DMS 273 treated with DMSO at 0.1 percent for 48 hours (cell line): ENCODE data around the gene CES3.
A peak's percentile ranks its signal among the peaks of the same experiment; 100 is the strongest.

Experiments
- DNase-seq: peaks from one replicate; lab custom pipeline; 2025; lab: John Stamatoyannopoulos, UW

Gene CES3

DNA sequence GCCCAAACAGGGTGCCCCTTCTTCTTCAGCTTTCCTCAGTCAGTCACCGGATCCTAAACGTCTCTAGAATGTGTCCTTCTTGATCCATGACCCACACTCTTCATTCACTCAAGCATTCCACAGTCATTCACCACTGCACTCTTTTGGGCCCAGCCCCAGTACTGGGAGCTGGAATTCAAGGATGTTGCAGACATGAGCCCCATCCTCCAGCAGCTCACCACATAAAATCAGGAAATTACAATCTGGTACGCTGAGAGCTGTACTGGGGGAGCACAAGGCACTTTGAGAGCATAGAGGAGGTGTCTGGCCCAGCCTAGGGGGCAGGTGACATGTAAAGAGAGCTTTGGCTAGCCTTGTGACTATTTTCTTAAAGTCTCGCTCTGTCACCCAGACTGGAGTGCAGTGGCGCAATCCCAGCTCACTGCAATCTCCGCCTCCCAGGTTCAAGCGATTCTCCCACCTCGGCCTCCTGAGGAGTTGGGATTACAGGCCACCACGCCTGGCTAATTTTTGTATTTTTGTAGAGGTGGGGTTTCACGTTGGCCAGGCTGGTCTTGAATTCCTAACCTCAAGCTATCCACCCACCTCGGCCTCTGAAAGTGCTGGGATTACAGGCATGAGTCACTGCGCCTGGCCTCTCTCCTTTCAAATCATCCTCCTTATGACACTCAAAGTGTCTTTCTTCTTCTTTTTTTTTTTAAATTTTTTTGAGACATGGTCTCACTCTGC lies 46.0 kb downstream of the CES3 start:
- no peak for DNase-seq

DNA sequence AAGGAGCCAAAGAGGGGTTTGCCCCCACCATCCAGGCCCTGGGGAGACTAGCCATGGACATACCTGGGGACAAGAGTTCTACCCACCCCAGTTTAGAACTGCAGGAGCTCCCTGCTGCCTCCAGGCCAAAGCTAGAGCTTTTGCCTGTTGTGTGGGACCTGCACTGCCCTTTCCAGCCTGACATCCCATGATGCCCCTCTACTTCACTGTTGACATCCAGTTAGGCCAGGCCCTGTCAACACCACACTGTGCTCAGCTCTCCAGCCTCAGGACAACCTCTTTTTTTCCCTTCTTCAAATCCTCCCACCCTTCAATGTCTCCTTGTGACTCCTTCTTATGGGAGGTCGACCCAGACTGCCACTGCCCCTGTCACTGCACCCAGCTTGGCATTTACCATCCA lies 48.1 kb downstream of the CES3 start:
- DNase-seq = no peak

DNA sequence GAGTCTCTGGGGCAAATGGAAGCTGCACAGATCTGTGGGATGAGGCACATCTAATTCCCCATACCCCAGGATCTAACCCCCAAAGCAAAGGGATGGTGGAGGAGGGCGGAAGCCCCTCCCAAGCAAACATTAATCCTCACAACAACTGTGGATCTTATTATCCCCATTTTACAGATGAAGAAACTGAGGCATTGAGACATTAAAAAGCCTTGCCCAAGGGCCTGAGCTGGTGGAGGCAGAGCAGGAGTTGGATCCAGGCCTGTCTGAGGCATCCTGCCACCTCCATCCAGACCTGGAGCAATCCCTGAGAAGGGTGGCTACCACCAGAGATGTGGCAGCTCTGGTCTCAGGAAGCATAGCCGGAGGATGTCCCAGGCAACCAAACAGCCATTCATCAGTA lies 50.2 kb downstream of the CES3 start:
- DNase-seq = no peak

DNA sequence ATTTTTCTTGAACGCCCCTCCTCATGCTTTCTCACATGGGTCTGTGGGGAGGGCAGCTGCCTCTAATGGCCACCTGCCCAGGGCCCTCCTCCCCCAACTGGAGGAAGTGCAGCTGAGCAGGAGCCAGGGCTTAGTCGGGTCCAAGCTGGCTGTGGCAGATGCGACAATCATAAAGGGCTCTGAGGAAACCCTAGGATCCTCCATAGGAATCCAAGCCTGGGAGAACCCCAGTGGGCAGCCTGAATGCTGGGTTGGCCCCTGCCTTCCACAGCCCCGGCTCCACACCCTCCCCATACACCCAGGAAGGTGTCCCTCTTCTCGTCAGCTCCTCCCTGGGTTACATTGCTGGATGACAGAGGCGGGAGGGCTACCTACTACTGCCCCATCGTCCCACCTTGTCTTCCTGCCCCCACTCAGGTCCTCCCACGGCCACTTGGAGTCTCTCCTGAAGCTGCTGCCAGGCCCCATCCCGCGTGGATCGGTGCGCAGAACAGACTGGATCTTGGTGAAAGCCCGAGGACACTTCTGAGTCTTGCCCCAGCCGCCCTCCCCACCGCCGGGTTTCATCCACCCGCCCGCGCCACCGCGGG lies 52.3 kb downstream of the CES3 start:
- no peak for DNase-seq

DNA sequence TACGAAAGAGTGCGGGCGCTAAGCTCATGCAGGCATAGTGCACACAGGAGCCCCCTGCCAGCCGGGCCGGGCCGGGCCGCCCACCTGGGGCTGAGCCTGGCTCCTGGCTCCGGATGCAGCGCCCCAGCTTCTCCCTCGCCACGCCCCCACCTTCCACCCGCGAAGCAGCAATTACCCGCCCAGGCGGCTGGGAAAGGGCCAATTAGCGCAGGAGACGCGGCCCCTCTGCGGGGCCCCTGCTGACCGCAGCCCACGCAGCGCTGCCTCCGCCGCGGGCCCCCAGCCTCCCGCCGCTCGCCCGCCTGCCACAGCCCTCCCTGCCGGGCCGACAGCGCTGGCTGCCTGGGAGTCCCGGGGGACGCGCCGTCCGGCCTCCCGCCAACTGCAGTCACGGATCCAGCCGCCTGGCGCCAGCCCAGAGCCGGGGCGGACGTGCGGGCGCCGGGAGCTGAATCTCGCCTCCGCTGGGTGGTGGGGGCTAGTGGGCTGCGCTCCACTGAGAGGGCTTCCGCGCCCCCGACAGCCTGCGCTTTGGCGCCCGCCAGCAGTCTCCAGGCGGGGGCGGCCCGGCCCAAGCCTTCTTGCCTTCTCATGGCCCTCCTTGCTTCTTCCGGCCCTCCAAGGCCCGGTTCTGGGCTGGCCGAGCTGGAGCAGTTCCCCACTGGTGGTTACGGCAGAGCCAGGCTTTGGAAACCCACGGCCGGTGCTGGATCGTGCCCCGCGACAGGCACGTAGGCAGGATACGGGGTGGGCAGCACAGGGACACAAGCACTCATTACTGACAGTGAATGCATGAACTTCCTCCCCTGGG lies 53.0 kb downstream of the CES3 start:
- DNase-seq = peak; percentile 43

DNA sequence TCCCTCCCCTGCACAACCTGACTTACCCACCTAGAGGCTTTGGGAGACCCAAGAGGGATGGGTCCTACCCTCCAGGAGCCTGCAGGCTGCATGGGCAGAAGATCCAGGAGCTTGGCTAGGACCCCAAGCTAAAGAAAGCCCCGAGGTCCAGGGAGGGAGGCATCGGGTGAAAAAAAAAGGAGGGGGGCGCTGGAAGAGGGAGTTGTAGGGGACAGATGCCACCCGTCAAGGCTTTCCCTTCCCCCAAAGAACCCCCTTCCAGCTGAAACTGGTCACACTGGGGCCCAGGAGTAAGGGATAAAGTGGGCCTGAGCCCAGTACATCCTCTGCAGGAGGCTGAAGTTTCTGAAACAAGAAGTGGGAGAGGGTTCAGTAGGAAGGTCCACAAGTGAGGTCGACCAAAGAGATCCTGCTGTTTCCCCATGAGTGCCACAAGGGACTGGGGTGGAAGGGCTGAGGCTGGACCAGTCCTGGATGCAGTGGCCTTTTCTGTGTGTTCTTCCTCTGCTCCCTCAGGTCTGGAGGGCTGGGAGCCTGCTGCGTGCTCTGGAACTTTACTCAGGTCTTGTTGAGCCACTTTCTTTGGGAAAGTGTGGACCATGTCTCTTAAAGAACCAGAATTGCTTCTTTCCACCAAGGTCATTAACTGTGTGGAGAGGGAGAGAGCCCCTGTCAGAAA lies 53.7 kb downstream of the CES3 start:
- DNase-seq = no peak

DNA sequence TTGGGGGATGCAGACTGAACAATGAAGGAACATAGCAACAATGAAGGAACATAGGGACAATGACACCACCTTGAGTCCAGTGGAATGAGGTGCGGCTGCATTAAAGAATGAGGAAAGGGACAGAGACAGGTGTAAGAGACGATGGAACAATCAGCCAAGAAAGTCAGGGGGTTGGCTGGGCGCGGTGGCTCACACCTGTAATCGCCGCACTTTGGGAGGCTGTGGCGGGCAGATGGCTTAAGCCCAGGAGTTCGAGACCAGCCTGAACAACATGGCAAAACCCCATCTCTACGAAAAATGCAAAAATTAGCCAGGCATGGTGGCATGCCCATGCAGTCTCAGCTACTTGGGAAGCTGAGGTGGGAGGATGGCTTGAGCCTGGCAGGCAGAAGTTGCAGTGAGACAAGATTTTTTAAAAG lies 54.3 kb downstream of the CES3 start:
- DNase-seq = no peak

DNA sequence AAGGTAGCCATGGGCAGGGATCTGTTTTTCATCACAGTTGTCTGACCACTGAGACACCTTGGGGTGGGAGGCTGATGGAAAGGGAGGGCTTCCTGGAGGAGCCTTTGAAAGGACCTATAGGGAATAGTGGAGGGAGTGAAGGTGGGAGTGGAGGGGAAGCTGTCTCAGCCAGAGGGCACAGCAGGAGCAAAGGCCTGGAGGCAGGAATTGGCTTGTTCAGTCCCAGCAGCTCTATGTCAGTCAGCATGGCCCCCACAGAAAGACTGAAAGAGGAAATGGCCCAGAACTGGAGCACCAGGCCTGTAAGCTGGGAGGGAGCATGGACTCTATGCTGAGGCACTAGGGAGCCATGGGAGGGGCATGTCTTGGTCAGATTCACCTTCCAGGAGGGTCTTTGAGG lies 55.1 kb downstream of the CES3 start:
- no peak for DNase-seq

DNA sequence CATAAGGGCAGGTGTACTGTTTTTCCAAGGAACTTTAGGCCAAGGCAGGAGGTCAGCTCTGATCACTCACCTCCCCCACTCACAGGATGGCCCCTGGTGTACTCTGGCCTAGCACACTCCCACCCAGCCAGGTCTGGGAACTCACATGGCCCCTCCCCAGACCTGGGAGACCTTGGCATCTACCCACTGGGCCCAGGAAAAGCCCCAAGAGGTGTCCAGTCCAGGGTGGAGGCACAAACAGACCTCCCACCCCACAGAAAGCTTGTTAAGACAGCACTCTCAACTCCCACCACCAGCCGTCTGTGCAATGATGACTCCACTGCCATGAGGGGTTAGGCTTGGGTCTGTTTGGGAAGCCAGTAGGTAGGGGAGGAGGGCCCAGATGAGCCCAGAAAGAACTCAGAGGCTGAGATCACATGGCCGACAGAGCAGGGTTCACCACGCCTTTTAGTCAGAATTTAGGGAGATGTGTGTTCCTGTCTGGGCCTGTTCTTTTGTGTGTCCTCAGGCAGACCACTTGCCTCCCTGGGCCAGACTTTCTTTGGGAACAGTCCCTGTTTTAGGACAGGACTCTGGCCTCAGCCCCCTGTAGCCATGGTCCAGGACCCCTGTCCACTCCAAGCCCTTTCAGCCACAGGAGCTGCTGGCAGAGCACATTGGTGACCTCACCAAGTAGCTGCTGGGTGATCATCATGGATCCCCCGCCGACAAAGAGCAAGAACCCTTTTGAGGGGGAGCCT lies 55.8 kb downstream of the CES3 start:
- DNase-seq = no peak

DNA sequence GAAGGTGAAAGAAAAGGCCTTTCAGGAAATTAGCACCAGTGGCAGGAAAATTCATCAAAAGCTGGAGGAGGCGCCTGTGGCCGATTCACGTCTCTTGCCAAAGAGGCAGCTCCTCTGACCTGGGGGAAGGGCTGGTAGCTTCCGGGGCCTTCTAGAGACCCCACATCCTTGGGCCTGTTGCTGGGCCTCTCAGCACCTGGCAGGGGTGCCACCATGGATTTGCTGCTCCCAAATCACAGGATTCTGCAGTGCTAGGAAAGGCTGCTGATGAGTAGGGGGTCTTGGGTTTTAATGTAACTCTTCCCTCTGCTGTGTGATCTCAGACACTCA lies 56.3 kb downstream of the CES3 start:
- no peak for DNase-seq

DNA sequence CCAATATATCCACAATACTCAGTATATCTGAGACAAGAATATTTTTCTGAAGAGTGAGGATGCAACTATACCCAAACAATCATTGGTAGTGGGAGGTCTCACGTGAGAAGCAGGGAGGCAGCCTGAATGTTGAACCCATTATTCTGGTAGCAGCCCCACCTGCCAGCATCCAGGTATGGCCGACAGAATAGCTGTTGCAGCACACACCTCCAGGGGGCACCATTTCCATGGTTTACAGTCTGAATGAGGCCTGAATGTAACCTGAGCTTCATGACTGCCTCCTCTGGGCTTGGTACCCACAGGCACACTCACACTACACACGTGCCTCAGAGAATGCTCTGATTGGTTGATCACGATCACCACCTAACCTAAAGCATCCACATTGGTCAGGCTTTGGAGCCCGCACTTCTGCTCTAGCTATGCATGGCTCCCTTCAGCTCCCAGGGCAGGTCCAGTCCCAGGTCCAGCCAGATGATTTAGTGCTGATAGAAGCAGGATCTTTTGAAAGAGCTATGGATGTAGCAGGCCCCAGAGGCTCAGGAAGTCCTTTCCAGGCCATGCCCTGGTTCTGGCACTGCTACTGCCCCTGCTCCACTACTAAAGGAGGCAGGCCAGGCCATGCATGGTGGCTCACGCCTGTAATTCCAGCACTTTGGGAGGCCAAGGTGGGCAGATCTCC lies 56.9 kb downstream of the CES3 start:
- peak; percentile 91 for DNase-seq

DNA sequence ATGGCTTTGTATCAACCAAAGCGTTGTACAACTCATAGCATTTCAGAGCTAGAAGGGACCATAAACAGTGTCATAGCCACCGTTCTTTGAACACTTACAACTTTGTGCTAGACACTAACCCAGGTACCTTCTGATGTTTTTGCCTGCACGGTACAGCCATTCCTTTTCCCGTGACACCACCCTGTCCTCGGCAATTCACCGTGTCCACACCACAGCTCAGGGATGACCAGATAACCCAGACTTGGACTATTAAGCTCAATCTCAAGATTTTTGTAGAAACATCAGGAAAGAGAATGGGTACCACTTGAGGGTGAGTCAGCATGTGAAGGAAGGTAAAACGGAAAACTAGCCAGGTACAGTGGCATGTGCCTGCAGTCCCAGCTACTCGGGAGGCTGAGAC lies 58.1 kb downstream of the CES3 start:
- DNase-seq = no peak

DNA sequence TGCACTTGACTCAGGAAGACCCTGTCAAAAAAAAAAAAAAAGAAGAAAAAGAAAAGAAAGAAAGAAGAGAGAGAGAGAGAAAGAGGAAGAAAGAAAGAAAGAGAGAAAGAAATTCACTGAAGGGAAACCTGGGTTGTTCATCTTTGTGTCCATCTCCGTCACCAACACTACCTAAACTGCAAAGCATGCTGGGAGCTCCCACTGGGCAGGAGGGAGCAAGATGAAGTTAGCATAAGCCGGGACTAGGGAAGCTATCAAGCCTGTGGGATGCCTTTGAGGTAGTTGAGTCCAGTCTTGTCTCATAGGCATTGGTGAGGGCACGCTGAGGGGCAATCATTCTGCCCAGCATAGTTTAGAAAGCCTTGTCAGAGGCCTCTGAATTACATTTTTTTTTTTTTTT lies 60.3 kb downstream of the CES3 start:
- DNase-seq = no peak

DNA sequence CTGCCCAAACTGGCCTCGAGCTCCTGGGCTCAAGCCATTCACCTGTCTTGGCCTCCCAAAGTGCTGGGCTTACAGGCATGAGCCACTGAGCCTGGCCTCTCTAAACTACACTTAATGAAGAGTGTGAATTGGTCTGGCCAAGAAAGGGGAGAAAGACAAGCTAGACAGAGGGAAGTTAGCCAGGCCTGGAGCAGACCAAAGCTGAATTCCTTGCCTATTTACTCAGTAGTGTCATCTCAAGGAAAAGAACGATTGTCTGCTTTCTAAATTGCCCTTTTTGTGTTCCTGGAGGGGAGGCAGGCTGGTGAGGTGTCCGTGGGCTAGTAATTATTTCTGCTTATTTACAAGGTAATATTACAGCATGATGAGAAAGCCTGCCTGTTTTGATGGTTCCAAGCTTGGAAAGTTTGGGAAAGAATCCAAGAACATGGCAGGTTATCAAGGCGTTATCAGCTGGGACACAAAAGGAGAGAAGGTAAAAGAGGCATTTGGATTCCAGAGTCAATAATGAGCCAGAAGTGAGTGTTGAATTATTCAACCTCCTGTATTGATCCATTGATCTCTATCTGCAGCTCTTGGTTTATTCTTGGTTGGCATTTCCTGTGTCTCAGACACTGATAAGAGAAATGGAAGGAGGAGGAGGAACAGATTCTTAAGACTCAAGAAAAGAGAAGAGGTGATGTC lies 61.6 kb downstream of the CES3 start:
- no peak for DNase-seq

DNA sequence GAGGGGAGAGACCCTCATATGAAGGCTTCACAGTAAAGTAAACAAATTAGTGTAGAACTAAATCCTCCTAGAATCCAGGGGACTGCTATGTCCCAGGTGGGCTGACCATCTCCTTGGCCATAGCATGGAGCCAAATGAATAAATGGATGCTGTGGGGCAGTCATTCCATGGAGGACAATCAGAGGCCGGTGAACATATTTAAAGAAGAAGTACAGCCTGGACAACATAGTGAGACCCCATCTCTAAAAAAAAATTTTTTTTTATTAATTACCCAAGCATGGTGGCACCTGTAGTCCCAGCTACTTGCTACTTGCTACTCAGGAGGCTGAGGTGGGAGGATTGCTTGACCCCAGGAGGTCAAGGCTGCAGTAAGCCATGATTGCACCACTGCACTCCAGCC lies 62.6 kb downstream of the CES3 start:
- DNase-seq = no peak
